Calu3 (cell line): Measurements from ENCODE around the gene STIM2. TPM values are rescaled to one million over a fixed set of nuclear protein-coding genes. Genes with fewer than 3 reads are reported as not detected.

Experiments
- BruUV-seq: library from RNA; stranded (reverse); fragments of 400-500 nt; replicated peaks from 2 replicates; lab custom pipeline; 2021; lab: Mats Ljungman, UMichigan
- CTCF ChIA-PET: fragments of 300-600 bp; sonication (Branson Sonifier 250); formaldehyde crosslinking; loops from one replicate; lab custom pipeline; 2022; ENCODE audit warnings: antibody characterized with exemption; lab: Charles Lee
- DNase-seq: peaks from one replicate; pipeline ENCODE4 v3.0.0; 2022
- H3K27ac Mint-ChIP-seq: one replicate; pipeline ENCODE4 v1.8.0; 2022; ENCODE audit warnings: mixed read lengths; ENCODE audit not compliant: unreplicated experiment
- H3K27me3 Mint-ChIP-seq: one replicate; pipeline ENCODE4 v1.8.0; 2022; ENCODE audit warnings: mixed read lengths; ENCODE audit not compliant: unreplicated experiment
- H3K36me3 Mint-ChIP-seq: one replicate; pipeline ENCODE4 v1.8.0; 2022; ENCODE audit warnings: mild to moderate bottlenecking, moderate library complexity, mixed read lengths; ENCODE audit not compliant: insufficient read depth, unreplicated experiment
- H3K4me1 Mint-ChIP-seq: one replicate; pipeline ENCODE4 v1.8.0; 2022; ENCODE audit warnings: mild to moderate bottlenecking, low read depth, mixed read lengths; ENCODE audit not compliant: unreplicated experiment
- H3K4me3 Mint-ChIP-seq: one replicate; pipeline ENCODE4 v1.8.0; 2022; ENCODE audit warnings: mild to moderate bottlenecking, low read depth, moderate library complexity, mixed read lengths; ENCODE audit not compliant: unreplicated experiment
- H3K9me3 Mint-ChIP-seq: one replicate; pipeline ENCODE4 v1.8.0; 2022; ENCODE audit warnings: low read depth, mixed read lengths; ENCODE audit not compliant: unreplicated experiment
- CTCF ChIP-seq: fragments of 200-600 bp; IDR thresholded peaks from one replicate; pipeline ENCODE4 v1.8.0; 2022; ENCODE audit warnings: antibody characterized with exemption; ENCODE audit not compliant: unreplicated experiment
- intact Hi-C: fragments of 100-400 bp; cut with micrococcal nuclease; formaldehyde crosslinking; loops from one replicate; pipeline ENCODE4 v1.10.0; 2022; ENCODE audit not compliant: unreplicated experiment
- total RNA-seq: library from RNA; stranded (reverse); gene quantifications from 2 replicates; pipeline ENCODE4 v1.2.3, GENCODE V29; 2022

STIM2 gene
- total RNA-seq, 1 experiment from 2014 or later = 24.2 TPM

DNA sequence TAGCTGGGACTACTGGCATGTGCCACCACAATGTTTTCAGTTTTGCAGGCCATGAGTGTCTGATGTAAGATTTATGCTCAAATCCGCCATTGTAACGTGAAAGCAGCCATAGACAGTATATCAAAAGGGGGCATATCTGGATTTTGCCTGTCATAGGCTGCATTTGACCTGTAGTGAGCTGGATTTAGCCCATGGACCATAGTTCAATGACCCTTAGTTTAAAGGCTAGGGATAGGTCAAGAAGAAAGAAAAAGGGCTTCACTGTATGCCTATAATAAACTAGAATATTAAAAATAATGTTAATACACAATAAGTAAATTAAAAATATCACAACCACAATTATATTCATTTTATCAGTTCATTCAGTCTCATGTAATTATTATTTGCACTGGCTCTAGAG is 181.8 kb downstream of the STIM2 start:
- TF ChIP-seq CTCF = no peak
- no peak for DNase-seq
- Mint-ChIP-seq H3K27me3 (no peaks in the 10 kb centered on the region), H3K27ac (no peak overlapping the region), H3K4me1 (peaks cover 8% of the 10 kb centered on the region), H3K36me3 (no peaks in the 10 kb centered on the region), H3K9me3 (peaks cover 2% of the 10 kb centered on the region), H3K4me3 (no peak overlapping the region)
- CTCF ChIA-PET = no interaction called here
- no TSS peak for BruUV-seq
- intact Hi-C loops = no loop called here

- BruUV-seq = no TSS peak
- intact Hi-C loops = no loop called here
- no peaks in the 10 kb centered on the region for H3K27me3 Mint-ChIP-seq
- no peak overlapping the region for H3K27ac Mint-ChIP-seq
- CTCF ChIA-PET = no interaction called here
- peaks cover 2% of the 10 kb centered on the region for H3K9me3 Mint-ChIP-seq
- no peak overlapping the region for H3K4me3 Mint-ChIP-seq
- no peaks in the 10 kb centered on the region for H3K36me3 Mint-ChIP-seq
- no peak for TF ChIP-seq CTCF
- DNase-seq = no peak
- H3K4me1 Mint-ChIP-seq = peaks cover 8% of the 10 kb centered on the region
These were observed 182.6 kb downstream of the STIM2 start for GRCh38 chr4:27043200-27043599.

DNA sequence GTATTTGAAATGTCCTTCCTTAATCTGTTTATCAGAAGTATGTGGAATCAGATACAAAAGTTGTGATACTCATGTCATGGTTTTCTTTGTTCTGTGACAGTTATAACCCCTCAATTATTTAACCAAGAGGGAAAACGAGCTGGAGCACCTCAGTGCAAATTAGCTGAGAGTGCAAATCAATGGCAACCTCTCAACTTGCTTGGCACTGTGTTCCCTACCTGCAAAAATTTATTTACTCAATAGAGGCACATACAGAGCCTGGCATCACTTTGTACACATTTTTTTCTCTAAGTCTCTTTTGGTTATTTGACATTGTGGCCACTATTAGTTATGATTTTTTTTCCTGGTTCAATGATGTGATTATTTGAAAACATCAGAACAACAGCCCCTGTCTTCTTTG is 186.2 kb downstream of the STIM2 start:
- no peak for TF ChIP-seq CTCF
- DNase-seq = no peak
- no peak overlapping the region for H3K27ac Mint-ChIP-seq
- H3K4me1 Mint-ChIP-seq = peaks cover 8% of the 10 kb centered on the region
- no peaks in the 10 kb centered on the region for H3K36me3 Mint-ChIP-seq
- H3K9me3 Mint-ChIP-seq = peaks cover 2% of the 10 kb centered on the region
- CTCF ChIA-PET = interaction anchor here (0.6 kb wide), 1 partner anchor 15 kb away, joined by 4 read pairs; no protein-coding TSS in a partner anchor
- intact Hi-C loops = loop anchor here (5.0 kb wide), 1 partner anchor 50 kb away; no protein-coding TSS in a partner anchor
- no peaks in the 10 kb centered on the region for H3K27me3 Mint-ChIP-seq
- H3K4me3 Mint-ChIP-seq = no peak overlapping the region
- no TSS peak for BruUV-seq

DNA sequence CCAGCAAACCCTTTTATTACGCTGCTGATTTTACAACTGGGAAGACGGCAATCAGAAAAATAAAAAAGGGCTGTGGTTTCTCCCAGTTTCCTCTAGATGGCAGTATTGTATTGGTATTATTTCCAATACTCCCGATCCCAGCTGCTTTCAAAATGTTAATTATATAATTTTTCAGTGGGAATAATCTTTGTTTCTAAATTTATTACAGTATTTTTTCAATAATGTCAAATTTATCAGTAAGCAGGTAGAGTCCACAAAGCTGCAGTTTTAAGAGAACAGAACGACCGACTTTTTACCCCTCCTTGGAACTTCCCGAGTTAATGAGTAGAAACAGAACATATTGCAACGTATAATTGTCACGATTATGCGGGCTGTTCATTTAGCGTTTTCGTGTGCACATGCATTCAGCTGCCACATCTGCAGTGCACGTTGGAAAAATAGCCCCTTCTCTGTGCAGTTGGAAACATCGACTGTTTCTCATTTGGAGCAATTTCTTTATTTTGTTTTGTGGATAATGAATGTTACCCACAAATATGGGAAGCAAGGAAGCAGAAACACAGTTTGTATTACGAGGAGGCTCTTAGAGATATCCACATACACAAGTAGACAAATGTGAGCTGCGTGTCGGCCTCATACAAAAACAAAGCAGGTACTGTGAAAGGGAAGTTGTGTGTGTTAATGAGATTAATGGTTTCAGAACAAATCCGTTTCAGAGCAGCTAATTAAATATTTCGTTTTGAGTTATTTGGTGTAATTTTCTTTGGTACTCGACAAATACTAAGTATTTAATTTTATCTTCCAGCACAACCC is 188.0 kb downstream of the STIM2 start:
- Mint-ChIP-seq H3K4me1 (peaks cover under 1% of the 10 kb centered on the region), H3K27me3 (no peaks in the 10 kb centered on the region), H3K36me3 (no peaks in the 10 kb centered on the region), H3K9me3 (peaks cover 2% of the 10 kb centered on the region), H3K4me3 (peak overlapping the region; percentile 26), H3K27ac (no peak overlapping the region)
- TF ChIP-seq CTCF = peak; percentile 35
- BruUV-seq = no TSS peak
- intact Hi-C loops = loop anchor here (1.0 to 5.0 kb wide), 3 partner anchors 49 to 270 kb away; no protein-coding TSS in a partner anchor
- CTCF ChIA-PET = interaction anchor here (1.0 to 1.1 kb wide), 2 partner anchors 18 to 270 kb away, joined by 3 read pairs; no protein-coding TSS in a partner anchor
- DNase-seq = no peak
